Esophagus muscularis mucosa (tissue), 4 donors: ENCODE measurements around the gene DISC1. TPM values are rescaled to one million over a fixed set of nuclear protein-coding genes. Genes with fewer than 3 reads are reported as not detected.
"Not testable (repeated sequence)": the region's sequence is repeated elsewhere in the genome, so short reads cannot be mapped to it uniquely, and the experiment has no call there.

Experiments used
- DNase-seq: peaks from one replicate; pipeline ENCODE4 v3.0.0-alpha.2; 2017; ENCODE audit errors: extremely low spot score
- H3K27ac ChIP-seq, 4 donors: fragments of 200-600 bp; sonication (generic); replicated peaks in 1 of 4; 1 replicate in 3 of 4; 2 replicates in 1 of 4; pipeline ENCODE4 v1.5.1; 2016 to 2019; ENCODE audit warnings: mild to moderate bottlenecking in 1 of 4
- H3K27me3 ChIP-seq, 4 donors: fragments of 200-600 bp; sonication (generic); one replicate each; pipeline versions ENCODE4 v1.5.1 to v1.6.0; 2016 to 2019
- H3K36me3 ChIP-seq, 4 donors: fragments of 200-600 bp; sonication (generic); one replicate each; pipeline ENCODE4 v1.5.1; 2016 to 2019
- H3K4me1 ChIP-seq, 4 donors: fragments of 200-600 bp; sonication (generic); one replicate each; pipeline ENCODE4 v1.5.1; 2016 to 2019
- H3K4me3 ChIP-seq, 4 donors: fragments of 200-600 bp; sonication (generic); 1 replicate in 2 of 4; 2 replicates in 2 of 4; pipeline ENCODE4 v1.5.1; 2016 to 2019; ENCODE audit warnings: mild to moderate bottlenecking in 4 of 4, moderate library complexity in 1 of 4
- H3K9me3 ChIP-seq, 4 donors: fragments of 200-600 bp; sonication (generic); 1 replicate in 3 of 4; 2 replicates in 1 of 4; pipeline ENCODE4 v1.5.1; 2016 to 2019
- EP300 ChIP-seq: sonication (generic); formaldehyde crosslinking; IDR thresholded peaks from one replicate; pipeline ENCODE4 v1.6.1; 2017; ENCODE audit warnings: antibody characterized with exemption
- POLR2A ChIP-seq: fragments of 450-650 bp; IDR thresholded peaks from one replicate; pipeline ENCODE4 v1.6.1; 2017; ENCODE audit warnings: antibody characterized with exemption, moderate library complexity, mild to moderate bottlenecking, low read depth
- POLR2AphosphoS5 ChIP-seq, 2 donors: sonication (generic); formaldehyde crosslinking; IDR thresholded peaks; one replicate each; pipeline ENCODE4 v1.6.1; 2017; ENCODE audit warnings: antibody characterized with exemption in 2 of 2
- WGBS: methylation state at CpG from one replicate; pipeline ENCODE4 v1.1.5; 2018; 5-methylcytosine and 5-hydroxymethylcytosine counted together
- intact Hi-C: fragments of 100-400 bp; cut with DNase I; formaldehyde crosslinking; loops from one replicate; pipeline ENCODE4 v1.15.1; 2023
- total RNA-seq, 4 donors: library from RNA; depleted of rRNA; stranded (reverse); fragments of >200 nt; gene quantifications; one replicate each; pipeline versions ENCODE4 v1.1.0 to v1.2.1, GENCODE V29; 2016
- TF ChIP-seq, protein P1 (sequence below), 3 experiments: fragments of 200-600 bp in 2 of 3; fragments of 450-650 bp in 1 of 3; sonication (generic) in 2 of 3; IDR thresholded peaks; one replicate each; pipeline ENCODE4 v1.5.1; 2017 to 2019; ENCODE audit warnings: antibody characterized with exemption in 3 of 3, mild to moderate bottlenecking in 2 of 3, moderate library complexity in 1 of 3

The DISC1 gene
- total RNA-seq, 4 donors from 2014 or later = 5.3 to 6.6 (median 6.2) TPM

GRCh38 chr1:231634323-231635013 lies 7.9 kb downstream of the DISC1 start:
- WGBS = 83% methylated on average over 6 of the region's 6 CpGs
- H3K27ac ChIP-seq = no peak overlapping the region

GRCh38 chr1:231636157-231636556 lies 9.6 kb downstream of the DISC1 start:
- H3K36me3 ChIP-seq = no peaks in the 10 kb centered on the region
- TF ChIP-seq POLR2AphosphoS5 (IDR thresholded peaks at IDR 0.05) (no peak), EP300 (no peak), POLR2A (no peak)
- TF ChIP-seq, protein P1, sequence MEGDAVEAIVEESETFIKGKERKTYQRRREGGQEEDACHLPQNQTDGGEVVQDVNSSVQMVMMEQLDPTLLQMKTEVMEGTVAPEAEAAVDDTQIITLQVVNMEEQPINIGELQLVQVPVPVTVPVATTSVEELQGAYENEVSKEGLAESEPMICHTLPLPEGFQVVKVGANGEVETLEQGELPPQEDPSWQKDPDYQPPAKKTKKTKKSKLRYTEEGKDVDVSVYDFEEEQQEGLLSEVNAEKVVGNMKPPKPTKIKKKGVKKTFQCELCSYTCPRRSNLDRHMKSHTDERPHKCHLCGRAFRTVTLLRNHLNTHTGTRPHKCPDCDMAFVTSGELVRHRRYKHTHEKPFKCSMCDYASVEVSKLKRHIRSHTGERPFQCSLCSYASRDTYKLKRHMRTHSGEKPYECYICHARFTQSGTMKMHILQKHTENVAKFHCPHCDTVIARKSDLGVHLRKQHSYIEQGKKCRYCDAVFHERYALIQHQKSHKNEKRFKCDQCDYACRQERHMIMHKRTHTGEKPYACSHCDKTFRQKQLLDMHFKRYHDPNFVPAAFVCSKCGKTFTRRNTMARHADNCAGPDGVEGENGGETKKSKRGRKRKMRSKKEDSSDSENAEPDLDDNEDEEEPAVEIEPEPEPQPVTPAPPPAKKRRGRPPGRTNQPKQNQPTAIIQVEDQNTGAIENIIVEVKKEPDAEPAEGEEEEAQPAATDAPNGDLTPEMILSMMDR (IDR thresholded peaks at IDR 0.05) = no peak
- DNase-seq = no peak
- intact Hi-C loops = no loop called here
- H3K4me1 ChIP-seq = no peaks in the 10 kb centered on the region
- no peaks in the 10 kb centered on the region for H3K27me3 ChIP-seq
- H3K27ac ChIP-seq = no peak overlapping the region
- no peak overlapping the region for H3K4me3 ChIP-seq
- no peaks in the 10 kb centered on the region for H3K9me3 ChIP-seq
- 52% methylated on average over 4 of the region's 4 CpGs for WGBS

More at GRCh38 chr1:231634323-231635013, 7.9 kb downstream of the DISC1 start:
- H3K36me3 ChIP-seq = no peaks in the 10 kb centered on the region
- DNase-seq = no peak
- intact Hi-C loops = no loop called here
- TF ChIP-seq, protein P1 (IDR thresholded peaks at IDR 0.05) = no peak
- H3K4me3 ChIP-seq = no peak overlapping the region
- H3K9me3 ChIP-seq = no peaks in the 10 kb centered on the region
- H3K27me3 ChIP-seq = no peaks in the 10 kb centered on the region
- no peaks in the 10 kb centered on the region for H3K4me1 ChIP-seq

GRCh38 chr1:231636922-231637321 lies 10.3 kb downstream of the DISC1 start:
- intact Hi-C loops, H3K9me3 ChIP-seq, DNase-seq, H3K4me3 ChIP-seq, H3K36me3 ChIP-seq, H3K4me1 ChIP-seq, H3K27ac ChIP-seq, H3K27me3 ChIP-seq: not testable (repeated sequence)
- 100% methylated on average over 2 of the region's 2 CpGs for WGBS

- intact Hi-C loops = no loop called here
- Histone ChIP-seq H3K9me3 (no peaks in the 10 kb centered on the region), H3K4me3 (no peak overlapping the region), H3K27ac (no peak overlapping the region), H3K27me3 (no peaks in the 10 kb centered on the region), H3K36me3 (no peaks in the 10 kb centered on the region), H3K4me1 (peaks cover 0 to 8% (median 2%) of the 10 kb centered on the region in 4 donors)
- no peak for DNase-seq
- TF ChIP-seq, protein P1 (IDR thresholded peaks at IDR 0.05) = no peak
- no peak for TF ChIP-seq POLR2A
- no peak for TF ChIP-seq EP300
- TF ChIP-seq POLR2AphosphoS5 (IDR thresholded peaks at IDR 0.05) = no peak
- 100% methylated on average over 1 of the region's 1 CpG for WGBS
Measured at GRCh38 chr1:231638647-231639046, 12.1 kb downstream of the DISC1 start.

- Histone ChIP-seq H3K36me3 (no peaks in the 10 kb centered on the region), H3K27ac (no peak overlapping the region), H3K27me3 (no peaks in the 10 kb centered on the region), H3K4me3 (no peak overlapping the region), H3K9me3 (no peaks in the 10 kb centered on the region), H3K4me1 (peaks cover 0 to 8% (median 3%) of the 10 kb centered on the region in 4 donors)
- TF ChIP-seq POLR2A = no peak
- TF ChIP-seq POLR2AphosphoS5 (IDR thresholded peaks at IDR 0.05) = no peak
- TF ChIP-seq, protein P1 (IDR thresholded peaks at IDR 0.05) = no peak
- TF ChIP-seq EP300 = no peak
- 53% methylated on average over 1 of the region's 1 CpG for WGBS
- intact Hi-C loops = no loop called here
- DNase-seq = no peak
Measured at GRCh38 chr1:231639819-231640218, 13.2 kb downstream of the DISC1 start.

- intact Hi-C loops, DNase-seq, H3K9me3 ChIP-seq, H3K36me3 ChIP-seq, H3K4me3 ChIP-seq, H3K27ac ChIP-seq, H3K27me3 ChIP-seq, H3K4me1 ChIP-seq: not testable (repeated sequence)
- 92% methylated on average over 8 of the region's 9 CpGs for WGBS
Measured at GRCh38 chr1:231641444-231641843, 14.9 kb downstream of the DISC1 start.

GRCh38 chr1:231642061-231642460 lies 15.5 kb downstream of the DISC1 start:
- H3K27me3 ChIP-seq, intact Hi-C loops, H3K4me3 ChIP-seq, H3K4me1 ChIP-seq, H3K36me3 ChIP-seq, H3K27ac ChIP-seq, DNase-seq, H3K9me3 ChIP-seq: not testable (repeated sequence)
- 98% methylated on average over 10 of the region's 36 CpGs for WGBS
